ENCODE data around the gene INVS.
"Not testable (repeated sequence)": the region's sequence is repeated elsewhere in the genome, so short reads cannot be mapped to it uniquely, and the experiment has no call there.

Gene INVS

GRCh38 chr9:100284247-100284646, 185.2 kb downstream of the INVS start:
- no peak for DNase-seq

DNA sequence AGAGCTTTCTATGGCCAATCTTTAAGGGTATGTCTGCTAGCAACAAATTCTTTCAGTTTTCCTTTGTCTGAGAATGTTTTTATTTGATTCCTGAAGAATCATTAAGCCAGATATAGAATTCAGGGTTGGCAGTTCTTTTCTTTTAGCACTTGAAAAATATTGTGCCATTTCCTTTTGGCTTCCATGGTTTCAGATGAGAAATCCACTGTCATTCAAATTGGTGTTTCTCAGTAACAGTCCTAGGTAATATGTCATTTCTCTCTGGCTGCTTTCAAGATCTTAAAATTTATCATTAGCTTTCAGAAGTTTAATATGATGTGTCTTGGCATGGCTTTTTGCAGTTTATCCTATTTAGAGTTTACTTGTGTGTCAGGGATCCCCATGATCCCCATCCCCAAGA, 186.0 kb downstream of the INVS start:
- no peak for DNase-seq

- DNase-seq, result no peak
These were observed 186.6 kb downstream of the INVS start for GRCh38 chr9:100285601-100286000.

DNA sequence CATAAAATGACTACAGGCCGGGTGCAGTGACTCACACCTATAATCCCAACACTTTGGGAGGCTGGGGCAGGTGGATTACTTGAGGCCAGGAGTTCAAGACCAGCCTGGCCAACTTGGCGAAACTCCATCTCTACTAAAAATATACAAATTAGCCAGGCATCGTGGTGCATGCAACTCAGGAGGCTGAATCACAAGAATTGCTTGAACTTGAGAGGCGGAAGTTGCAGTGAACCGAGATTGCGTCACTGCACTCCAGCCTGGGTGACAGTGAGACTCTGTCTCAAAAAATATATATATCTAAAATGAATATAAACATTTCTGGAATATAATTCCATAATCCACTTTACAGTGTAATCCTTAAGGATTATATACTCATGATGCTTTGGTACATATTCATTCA, 187.2 kb downstream of the INVS start:
- DNase-seq, result no peak

DNA sequence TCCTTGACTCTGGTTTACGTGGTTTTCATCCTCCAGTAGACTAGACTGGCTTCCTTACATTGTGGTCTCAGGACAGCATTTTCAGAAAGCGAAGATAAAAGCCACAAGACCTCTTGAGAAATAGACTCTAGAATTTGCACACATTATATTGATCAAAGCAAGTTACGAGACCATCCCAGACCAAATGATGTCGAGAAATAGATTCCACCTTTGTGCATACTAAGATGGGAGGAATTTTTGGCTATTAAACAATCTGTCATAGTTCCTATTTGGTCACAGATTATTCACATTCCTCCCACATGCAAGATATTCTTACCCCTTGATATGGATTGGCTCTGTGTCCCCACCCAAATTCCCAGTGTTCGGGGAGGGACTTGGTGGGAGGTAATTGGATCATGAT, 188.1 kb downstream of the INVS start:
- no peak for DNase-seq

DNA sequence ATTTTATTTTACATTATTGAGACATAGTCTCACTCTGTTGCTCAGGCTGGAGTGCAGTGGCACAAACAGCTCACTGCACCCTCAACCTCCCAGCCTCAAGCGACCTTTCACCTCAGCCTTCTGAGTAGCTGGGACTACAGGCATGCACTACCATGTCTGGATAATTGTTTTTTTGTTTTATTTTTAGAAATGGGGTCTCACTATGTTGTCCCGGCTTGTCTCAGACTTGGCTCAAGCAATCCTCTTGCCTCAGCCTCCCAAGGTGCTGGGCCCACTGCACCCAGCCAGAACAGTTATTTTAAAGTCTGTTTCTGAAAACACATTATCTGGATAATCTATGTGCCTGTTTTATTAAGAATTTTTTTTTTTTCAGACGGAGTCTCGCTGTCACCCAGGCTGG, 191.7 kb downstream of the INVS start:
- DNase-seq, result no peak

GRCh38 chr9:100292414-100292813, 193.4 kb downstream of the INVS start:
- no peak for DNase-seq

GRCh38 chr9:100294341-100294740, 195.3 kb downstream of the INVS start:
- DNase-seq, result no peak

- DNase-seq, result no peak
These were observed 195.8 kb downstream of the INVS start for GRCh38 chr9:100294806-100295205.

- no peak for DNase-seq
These were observed 196.2 kb downstream of the INVS start for GRCh38 chr9:100295240-100295639.

- DNase-seq, result no peak
These were observed 197.4 kb downstream of the INVS start for GRCh38 chr9:100296407-100296806.

GRCh38 chr9:100298378-100298777, 199.3 kb downstream of the INVS start:
- DNase-seq, result no peak

GRCh38 chr9:100303747-100304146, 204.7 kb downstream of the INVS start:
- DNase-seq, result no peak

- no peak for DNase-seq
These were observed 207.2 kb downstream of the INVS start for GRCh38 chr9:100306283-100306682.

DNA sequence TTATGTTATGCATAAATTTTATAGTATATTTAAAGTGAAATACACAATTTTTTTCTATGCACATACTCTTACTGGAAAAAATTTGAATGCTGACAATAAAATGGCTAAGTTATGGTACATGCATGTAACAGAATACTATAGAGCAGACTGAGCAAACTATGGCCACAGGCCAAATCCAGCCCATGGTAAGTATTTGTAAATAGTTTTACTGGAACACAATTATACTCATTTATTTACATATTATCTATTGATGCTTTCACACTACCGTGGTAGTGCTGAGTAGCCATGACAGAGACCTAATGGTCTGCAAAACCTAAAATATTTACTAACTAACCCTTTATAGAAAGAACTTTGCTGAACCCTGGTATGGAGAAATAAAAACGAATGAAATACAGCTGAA, 208.0 kb downstream of the INVS start:
- DNase-seq, result no peak

- no peak for DNase-seq
These were observed 210.0 kb downstream of the INVS start for GRCh38 chr9:100308965-100309564.

DNA sequence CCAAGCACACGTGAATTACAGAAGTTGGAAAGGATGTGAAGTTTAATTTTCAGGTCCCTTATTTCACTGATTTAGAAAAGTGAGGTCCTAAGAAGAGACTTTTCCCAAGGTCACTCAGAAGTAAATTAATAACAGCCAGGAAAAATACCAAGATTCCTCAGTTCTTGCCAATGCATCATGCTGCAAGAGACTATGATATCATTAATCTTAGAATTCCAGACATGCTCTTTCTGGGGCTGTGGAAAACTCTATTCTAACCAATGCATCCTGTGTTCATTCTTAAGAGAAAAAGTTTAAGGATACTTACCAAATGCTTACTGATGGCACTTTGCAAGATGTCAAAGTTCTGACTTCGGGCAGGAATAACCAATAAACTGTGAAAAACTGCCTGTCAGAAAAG, 210.9 kb downstream of the INVS start:
- no peak for DNase-seq

DNA sequence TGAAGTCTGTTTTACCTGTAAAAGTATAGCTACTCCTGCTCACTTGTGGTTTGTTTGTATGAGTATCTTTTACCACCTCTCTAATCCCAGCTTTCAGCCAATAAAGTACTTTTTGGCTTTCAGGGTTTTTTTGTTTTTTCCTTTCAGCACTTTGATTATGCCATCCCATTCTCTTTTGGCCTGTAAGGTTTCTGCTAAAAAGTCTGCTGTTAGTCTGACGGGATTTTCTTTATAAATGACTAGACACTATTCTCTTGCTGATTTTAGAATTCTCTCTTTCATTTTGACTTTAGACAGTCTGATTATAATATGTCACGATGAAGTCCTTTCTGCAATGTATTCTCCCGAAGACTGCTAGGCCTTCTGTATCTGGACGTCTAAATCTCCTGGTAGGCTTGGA, 216.5 kb downstream of the INVS start:
- DNase-seq, result no peak

- no peak for DNase-seq
These were observed 218.7 kb downstream of the INVS start for GRCh38 chr9:100317706-100318105.

DNA sequence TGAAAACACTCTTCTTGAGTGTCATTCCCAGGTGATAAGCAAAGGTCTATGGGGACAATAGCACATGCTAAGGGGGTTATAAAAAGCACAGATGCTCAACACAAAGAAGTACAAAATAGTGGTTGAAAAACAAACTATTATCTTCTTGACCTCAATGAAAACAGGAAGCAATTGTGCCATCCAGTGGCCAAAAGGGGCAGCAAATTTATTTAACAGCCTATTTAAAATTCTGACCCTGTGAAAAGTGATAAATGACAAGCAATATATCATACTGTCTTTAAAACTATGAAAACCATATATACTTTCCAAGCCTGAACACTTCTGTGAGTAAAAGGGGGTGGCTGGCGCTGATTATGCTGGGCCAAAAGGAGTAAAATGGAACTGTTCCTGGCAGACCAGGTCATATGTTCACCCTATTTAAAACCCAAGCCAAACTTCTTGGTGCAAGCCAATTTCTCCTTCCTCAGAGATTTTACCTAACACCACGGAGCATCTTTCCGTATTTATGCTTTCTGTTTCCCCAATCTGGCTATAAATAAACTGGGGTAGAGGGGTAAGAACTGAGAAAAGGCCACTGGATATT, 224.0 kb downstream of the INVS start:
- DNase-seq, result peak; percentile 26

DNA sequence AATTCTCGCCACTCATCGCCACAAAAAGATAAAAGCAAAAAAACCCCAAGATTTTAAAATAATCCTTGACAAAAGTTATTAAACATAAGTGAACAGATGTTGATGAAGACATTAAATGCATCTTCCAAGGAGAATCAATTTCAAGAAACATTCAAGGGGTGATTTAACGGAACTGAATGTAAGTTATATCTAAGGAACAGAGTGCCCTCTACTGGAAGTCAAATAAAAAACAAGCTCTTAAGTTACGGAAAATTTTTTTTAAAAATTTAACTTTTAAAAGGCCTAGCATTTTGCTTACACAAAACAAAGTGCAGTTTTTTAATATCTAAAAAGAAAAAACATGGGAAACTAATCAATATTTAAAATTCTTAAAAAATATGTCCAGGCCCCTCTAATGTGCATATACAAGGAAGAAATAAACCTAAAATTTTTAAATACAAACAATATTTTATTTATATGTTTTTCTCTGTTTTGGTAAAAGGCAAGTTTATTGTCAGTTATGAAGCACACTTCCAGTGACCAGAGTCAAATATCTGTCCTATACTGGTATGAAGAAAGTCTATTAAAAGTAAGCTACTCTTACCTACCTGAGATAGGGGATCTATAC, 225.7 kb downstream of the INVS start:
- DNase-seq, result no peak

- DNase-seq, result not testable (repeated sequence)
These were observed 239.7 kb downstream of the INVS start for GRCh38 chr9:100338736-100339135.

DNA sequence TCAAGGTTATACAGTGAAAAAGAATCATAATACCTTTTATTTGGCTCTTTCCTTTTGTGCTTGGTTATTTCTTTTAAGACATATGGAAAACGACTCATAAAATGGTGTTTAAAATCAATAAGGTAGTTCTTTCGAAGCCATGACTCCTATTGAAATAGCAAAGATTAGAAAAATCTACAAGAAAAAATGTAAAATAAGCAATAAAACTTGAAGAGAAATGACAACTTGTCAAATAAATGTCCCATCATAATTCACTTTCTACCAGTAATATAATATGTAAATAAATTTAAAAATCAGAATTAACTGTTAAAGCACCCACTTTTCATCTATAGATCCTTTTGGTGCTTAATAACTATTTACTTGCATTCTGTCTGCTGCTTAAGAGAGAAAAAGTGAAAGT, 241.2 kb downstream of the INVS start:
- DNase-seq, result no peak

DNA sequence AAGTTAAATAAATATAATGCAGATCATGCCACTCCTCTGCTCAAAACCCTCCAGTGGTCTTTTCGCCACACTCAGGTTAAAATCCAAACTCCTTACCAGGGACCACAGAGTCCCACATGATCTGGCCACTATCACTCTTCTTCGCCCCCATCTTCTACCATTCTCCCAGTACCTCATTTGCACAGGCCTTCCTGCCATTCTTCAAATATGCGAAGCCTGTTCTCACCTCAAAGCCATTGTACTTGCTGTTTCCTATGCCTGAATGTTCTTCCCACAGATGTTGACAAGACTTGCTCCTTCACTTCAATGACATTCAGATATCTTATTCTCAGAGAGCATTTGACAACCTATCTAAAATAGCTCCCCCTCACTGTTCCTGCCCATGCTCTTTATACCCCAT, 242.8 kb downstream of the INVS start:
- DNase-seq, result no peak

DNA sequence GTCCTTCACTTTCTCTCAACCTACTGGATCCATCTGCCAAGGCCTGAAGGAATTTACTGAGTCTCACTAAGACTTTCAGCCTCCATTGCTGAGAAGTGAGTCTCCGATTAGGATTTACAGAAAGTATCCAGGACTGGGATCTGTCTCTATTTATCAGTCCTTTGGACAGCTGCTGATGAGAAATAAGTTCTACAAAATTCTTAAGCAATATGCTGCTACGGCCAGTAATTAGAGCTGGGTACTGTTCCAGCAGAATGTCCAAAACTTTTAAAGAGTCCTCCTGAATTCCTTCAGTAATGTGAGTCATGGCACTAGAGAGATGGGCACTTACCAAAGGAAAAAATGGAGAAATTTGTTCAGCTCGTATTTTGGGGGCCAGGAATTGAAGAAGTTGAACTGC, 247.8 kb downstream of the INVS start:
- no peak for DNase-seq

All from activated CD4-positive, alpha-beta T cell treated with anti-CD3 and anti-CD28 coated beads for 48 hours (primary cell).